ENCODE results near the gene WWC1.

- TF ChIP-seq PHF21A (IDR thresholded peaks at IDR 0.05; ENCODE audit: borderline replicate concordance, low read depth) (no peak), ESRRA (IDR thresholded peaks at IDR 0.05; ENCODE audit: borderline replicate concordance, low read depth) (no peak), SNIP1 (IDR thresholded peaks at IDR 0.05; ENCODE audit: low read depth) (no peak), EZH2 (IDR thresholded peaks at IDR 0.05; ENCODE audit: borderline replicate concordance, low read depth, low read length) (no peak), MYC (IDR thresholded peaks at IDR 0.05; ENCODE audit: low read depth, low read length) (no peak), MYC (CRISPR knock-in tag; IDR thresholded peaks at IDR 0.05; ENCODE audit: borderline replicate concordance, low read depth) (no peak), TCF7 (IDR thresholded peaks at IDR 0.05; ENCODE audit: borderline replicate concordance) (no peak), GATA2 (CRISPR knock-in tag; IDR thresholded peaks at IDR 0.05) (no peak)
- TF ChIP-seq, protein P1, sequence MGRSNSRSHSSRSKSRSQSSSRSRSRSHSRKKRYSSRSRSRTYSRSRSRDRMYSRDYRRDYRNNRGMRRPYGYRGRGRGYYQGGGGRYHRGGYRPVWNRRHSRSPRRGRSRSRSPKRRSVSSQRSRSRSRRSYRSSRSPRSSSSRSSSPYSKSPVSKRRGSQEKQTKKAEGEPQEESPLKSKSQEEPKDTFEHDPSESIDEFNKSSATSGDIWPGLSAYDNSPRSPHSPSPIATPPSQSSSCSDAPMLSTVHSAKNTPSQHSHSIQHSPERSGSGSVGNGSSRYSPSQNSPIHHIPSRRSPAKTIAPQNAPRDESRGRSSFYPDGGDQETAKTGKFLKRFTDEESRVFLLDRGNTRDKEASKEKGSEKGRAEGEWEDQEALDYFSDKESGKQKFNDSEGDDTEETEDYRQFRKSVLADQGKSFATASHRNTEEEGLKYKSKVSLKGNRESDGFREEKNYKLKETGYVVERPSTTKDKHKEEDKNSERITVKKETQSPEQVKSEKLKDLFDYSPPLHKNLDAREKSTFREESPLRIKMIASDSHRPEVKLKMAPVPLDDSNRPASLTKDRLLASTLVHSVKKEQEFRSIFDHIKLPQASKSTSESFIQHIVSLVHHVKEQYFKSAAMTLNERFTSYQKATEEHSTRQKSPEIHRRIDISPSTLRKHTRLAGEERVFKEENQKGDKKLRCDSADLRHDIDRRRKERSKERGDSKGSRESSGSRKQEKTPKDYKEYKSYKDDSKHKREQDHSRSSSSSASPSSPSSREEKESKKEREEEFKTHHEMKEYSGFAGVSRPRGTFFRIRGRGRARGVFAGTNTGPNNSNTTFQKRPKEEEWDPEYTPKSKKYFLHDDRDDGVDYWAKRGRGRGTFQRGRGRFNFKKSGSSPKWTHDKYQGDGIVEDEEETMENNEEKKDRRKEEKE (IDR thresholded peaks at IDR 0.05; ENCODE audit: borderline replicate concordance in 1 of 2, control insufficient read depth in 1 of 2, low read depth in 2 of 2, low read length in 1 of 2), result no peak
- TF ChIP-seq, protein P2, sequence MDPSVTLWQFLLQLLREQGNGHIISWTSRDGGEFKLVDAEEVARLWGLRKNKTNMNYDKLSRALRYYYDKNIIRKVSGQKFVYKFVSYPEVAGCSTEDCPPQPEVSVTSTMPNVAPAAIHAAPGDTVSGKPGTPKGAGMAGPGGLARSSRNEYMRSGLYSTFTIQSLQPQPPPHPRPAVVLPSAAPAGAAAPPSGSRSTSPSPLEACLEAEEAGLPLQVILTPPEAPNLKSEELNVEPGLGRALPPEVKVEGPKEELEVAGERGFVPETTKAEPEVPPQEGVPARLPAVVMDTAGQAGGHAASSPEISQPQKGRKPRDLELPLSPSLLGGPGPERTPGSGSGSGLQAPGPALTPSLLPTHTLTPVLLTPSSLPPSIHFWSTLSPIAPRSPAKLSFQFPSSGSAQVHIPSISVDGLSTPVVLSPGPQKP (CRISPR knock-in tag; IDR thresholded peaks at IDR 0.05), result no peak
These were observed 129.0 kb downstream of the WWC1 start for GRCh38 chr5:168420461-168420860.

Measured in K562 (cell line).